M059J (cell line): ENCODE measurements around the gene FAM9C. TPM values are rescaled to one million over a fixed set of nuclear protein-coding genes. Genes with fewer than 3 reads are reported as not detected.
A peak's percentile ranks its signal among the peaks of the same experiment; 100 is the strongest.
"Not testable (repeated sequence)": the region's sequence is repeated elsewhere in the genome, so short reads cannot be mapped to it uniquely, and the experiment has no call there.

Experiments used
- DNase-seq: peaks from one replicate; pipeline ENCODE4 v3.0.0-alpha.2; 2012; ENCODE audit warnings: low read depth
- total RNA-seq: library from RNA; depleted of rRNA; stranded (reverse); fragments of >200 nt; shearing (Covaris generic); gene quantifications from 2 replicates; pipeline ENCODE4 v1.2.3, GENCODE V29; 2014; rRNA removed

The FAM9C gene
- not detected in 2 replicates for total RNA-seq

- DNase-seq = no peak
These were observed at the start of gene FAM9C for GRCh38 chrX:13044441-13044840. TSS of gene FAM9C (minus strand) at chrX:13044620. CDS start at chrX:13043789, 831 bp downstream.

- no peak for DNase-seq
These were observed 49.2 kb upstream of the FAM9C start for GRCh38 chrX:13093529-13094140.

- no peak for DNase-seq
These were observed 48.1 kb upstream of the FAM9C start for GRCh38 chrX:13092455-13092941.

- DNase-seq = no peak
These were observed 46.8 kb upstream of the FAM9C start for GRCh38 chrX:13091111-13091765.

- no peak for DNase-seq
These were observed 46.1 kb upstream of the FAM9C start for GRCh38 chrX:13090339-13091110.

GRCh38 chrX:13090027-13090338 is 45.6 kb upstream of the FAM9C start:
- no peak for DNase-seq

- DNase-seq = no peak
These were observed 43.7 kb upstream of the FAM9C start for GRCh38 chrX:13088156-13088487.

- DNase-seq = peak; percentile 92
These were observed 43.1 kb upstream of the FAM9C start for GRCh38 chrX:13087322-13088155.

- DNase-seq = not testable (repeated sequence)
These were observed 42.4 kb upstream of the FAM9C start for GRCh38 chrX:13086793-13087321.

GRCh38 chrX:13086076-13086475 is 41.7 kb upstream of the FAM9C start:
- DNase-seq = no peak

- DNase-seq = no peak
These were observed 41.1 kb upstream of the FAM9C start for GRCh38 chrX:13085526-13085925.

GRCh38 chrX:13084611-13085010 is 40.2 kb upstream of the FAM9C start:
- DNase-seq = no peak

- DNase-seq = not testable (repeated sequence)
These were observed 39.4 kb upstream of the FAM9C start for GRCh38 chrX:13083755-13084326.

- DNase-seq = no peak
These were observed 38.0 kb upstream of the FAM9C start for GRCh38 chrX:13082206-13083065.

- DNase-seq = no peak
These were observed 37.2 kb upstream of the FAM9C start for GRCh38 chrX:13081395-13082205.

- no peak for DNase-seq
These were observed 35.8 kb upstream of the FAM9C start for GRCh38 chrX:13080128-13080795.

GRCh38 chrX:13078739-13079444 is 34.5 kb upstream of the FAM9C start:
- DNase-seq = peak; percentile 89

- DNase-seq = peak; percentile 79
These were observed 32.7 kb upstream of the FAM9C start for GRCh38 chrX:13077168-13077567.
